SK-N-SH (cell line): Measurements from ENCODE around the gene UTP14C. TPM values are rescaled to one million over a fixed set of nuclear protein-coding genes. Genes with fewer than 3 reads are reported as not detected.

Experiments
- CTCF ChIA-PET: fragments of 300-600, 350-600 bp; formaldehyde crosslinking; extraction: SDS; loops from one replicate; lab custom pipeline; 2021; lab: Yijun Ruan, JAX
- POLR2A ChIA-PET: fragments of 350-600 bp; sonication (Branson Sonifier 250); formaldehyde crosslinking; extraction: SDS; loops from one replicate; lab custom pipeline; 2020; ENCODE audit warnings: antibody characterized with exemption, inconsistent platforms; lab: Yijun Ruan, JAX
- DNase-seq: peaks from one replicate; pipeline ENCODE4 v3.0.0; 2012
- H2AFZ ChIP-seq: fragments of 200-600 bp; sonication (generic); 2 replicates; pipeline ENCODE4 v1.8.1; 2016; ENCODE audit warnings: antibody characterized with exemption, mild to moderate bottlenecking, low read depth
- H3F3A ChIP-seq: fragments of 200-600 bp; sonication (generic); replicated peaks from 2 replicates; pipeline ENCODE3; 2016; ENCODE audit warnings: antibody characterized with exemption, mild to moderate bottlenecking; ENCODE audit not compliant: insufficient read depth
- H3K27ac ChIP-seq, 2 experiments: fragments of 200-500 bp in 1 of 2; fragments of 200-600 bp in 1 of 2; sonication (Bioruptor generic) in 1 of 2; sonication (generic), shearing (Covaris generic) in 1 of 2; 2 replicates each; pipeline versions ENCODE4 v1.5.1 to v1.6.1; 2014 to 2016; ENCODE audit warnings: low read depth in 2 of 2, inconsistent platforms in 1 of 2, low read length in 1 of 2, mild to moderate bottlenecking in 1 of 2, mixed read lengths in 1 of 2
- H3K27me3 ChIP-seq: fragments of 200-600 bp; sonication (generic), shearing (Covaris generic); 2 replicates; pipeline ENCODE4 v1.6.1; 2016; ENCODE audit warnings: mixed run types; ENCODE audit not compliant: insufficient read depth
- H3K36me3 ChIP-seq, 2 experiments: fragments of 200-500 bp in 1 of 2; fragments of 200-600 bp in 1 of 2; sonication (Bioruptor generic) in 1 of 2; sonication (generic) in 1 of 2; replicated peaks in 1 of 2; 2 replicates each; pipeline versions ENCODE3 to v1.5.1; 2014 to 2016; ENCODE audit warnings: low read length in 1 of 2, mild to moderate bottlenecking in 1 of 2; ENCODE audit not compliant: insufficient read depth in 2 of 2, control insufficient read depth in 1 of 2
- H3K4me1 ChIP-seq, 2 experiments: fragments of 200-500 bp in 1 of 2; fragments of 200-600 bp in 1 of 2; sonication (Bioruptor generic) in 1 of 2; sonication (generic), shearing (Covaris generic) in 1 of 2; 2 replicates each; pipeline versions ENCODE4 v1.5.1 to v1.6.1; 2014 to 2016; ENCODE audit warnings: low read depth in 1 of 2, low read length in 1 of 2, mixed run types in 1 of 2; ENCODE audit not compliant: insufficient read depth in 2 of 2, control insufficient read depth in 1 of 2
- H3K4me2 ChIP-seq: fragments of 200-600 bp; sonication (generic), shearing (Covaris generic); 2 replicates; pipeline ENCODE4 v1.6.1; 2017; ENCODE audit warnings: mixed run types
- H3K4me3 ChIP-seq, 2 experiments: fragments of 200-500 bp in 1 of 2; fragments of 200-600 bp in 1 of 2; sonication (Bioruptor generic) in 1 of 2; sonication (generic), shearing (Covaris generic) in 1 of 2; 2 replicates each; pipeline versions ENCODE4 v1.5.1 to v1.8.1; 2014 to 2016; ENCODE audit warnings: low read depth in 2 of 2, inconsistent platforms in 1 of 2, low read length in 1 of 2, mild to moderate bottlenecking in 1 of 2, mixed read lengths in 1 of 2, moderate library complexity in 1 of 2
- H3K79me2 ChIP-seq: fragments of 200-600 bp; sonication (generic); 2 replicates; pipeline ENCODE4 v1.8.1; 2017; ENCODE audit warnings: mild to moderate bottlenecking; ENCODE audit not compliant: insufficient read depth
- H3K9ac ChIP-seq: fragments of 200-600 bp; sonication (generic); 2 replicates; pipeline ENCODE4 v1.6.1; 2017; ENCODE audit warnings: mixed run types
- H3K9me2 ChIP-seq: fragments of 200-600 bp; sonication (generic); 2 replicates; pipeline ENCODE4 v1.6.1; 2017; ENCODE audit warnings: mixed run types
- H3K9me3 ChIP-seq: fragments of 200-600 bp; sonication (generic); 2 replicates; pipeline ENCODE4 v1.6.1; 2017; ENCODE audit warnings: mixed run types, mild to moderate bottlenecking, moderate library complexity
- H4K20me1 ChIP-seq: fragments of 200-600 bp; sonication (generic); 2 replicates; pipeline ENCODE4 v1.6.1; 2017; ENCODE audit warnings: mild to moderate bottlenecking, mixed run types; ENCODE audit not compliant: insufficient read depth
- CTCF ChIP-seq: fragments of 200-600 bp; sonication (generic); IDR thresholded peaks from 2 replicates; pipeline ENCODE4 v1.6.1; 2017; ENCODE audit warnings: antibody characterized with exemption, mild to moderate bottlenecking, moderate library complexity
- EZH2phosphoT487 ChIP-seq: fragments of 200-600 bp; sonication (generic); IDR thresholded peaks from 2 replicates; pipeline ENCODE4 v1.6.1; 2017; ENCODE audit warnings: low read depth, mixed run types, mild to moderate bottlenecking, antibody characterized with exemption, moderate library complexity, borderline replicate concordance
- FOXM1 ChIP-seq: IDR thresholded peaks from 2 replicates; pipeline ENCODE4 v1.4.0; 2012; ENCODE audit warnings: low read depth, mild to moderate bottlenecking
- GABPA ChIP-seq: IDR thresholded peaks from 2 replicates; pipeline ENCODE4 v1.4.0; 2012; ENCODE audit warnings: low read depth, mild to moderate bottlenecking
- JUND ChIP-seq: IDR thresholded peaks from 2 replicates; pipeline ENCODE4 v1.4.0; 2012
- RXRA ChIP-seq: IDR thresholded peaks from 2 replicates; pipeline ENCODE4 v1.4.0; 2012; ENCODE audit warnings: low read depth, mild to moderate bottlenecking, borderline replicate concordance
- TAF1 ChIP-seq: IDR thresholded peaks from 2 replicates; pipeline ENCODE4 v1.6.1; 2012; ENCODE audit warnings: low read depth, mild to moderate bottlenecking, low read length, moderate library complexity, borderline replicate concordance
- TCF12 ChIP-seq: IDR thresholded peaks from 2 replicates; pipeline ENCODE4 v1.4.0; 2012
- YY1 ChIP-seq: IDR thresholded peaks from 2 replicates; pipeline ENCODE4 v1.4.0; 2012; ENCODE audit warnings: low read depth, mild to moderate bottlenecking
- ZBTB33 ChIP-seq: IDR thresholded peaks from 2 replicates; pipeline ENCODE4 v1.4.0; 2012; ENCODE audit warnings: low read depth, borderline replicate concordance
- WGBS: methylation state at CpG from one replicate; pipeline ENCODE4 v1.1.6; 2017; ENCODE audit warnings: low lambda C conversion rate; 5-methylcytosine and 5-hydroxymethylcytosine counted together
- polyA plus RNA-seq, 3 experiments: library from polyadenylated mRNA; depleted of rRNA; stranded (reverse); fragments of >200 nt; gene quantifications; 2 replicates each; pipeline ENCODE4 v1.2.3, GENCODE V29; 2012
- TF ChIP-seq, protein P1 (sequence below): IDR thresholded peaks from 2 replicates; pipeline ENCODE4; 2012
- TF ChIP-seq, protein P2 (sequence below): fragments of 150-350 bp; IDR thresholded peaks from 2 replicates; pipeline ENCODE4 v1.6.1; 2017; ENCODE audit warnings: antibody characterized with exemption, low read length, low read depth, borderline replicate concordance
- TF ChIP-seq, protein P3 (sequence below): fragments of 150-350 bp; IDR thresholded peaks from 2 replicates; pipeline ENCODE4 v1.6.1; 2016; ENCODE audit warnings: mild to moderate bottlenecking, low read depth, low read length

The UTP14C gene
- polyA plus RNA-seq, 1 of the 3 experiments (the other 2 are of a cell fraction): 5.1 TPM

DNA sequence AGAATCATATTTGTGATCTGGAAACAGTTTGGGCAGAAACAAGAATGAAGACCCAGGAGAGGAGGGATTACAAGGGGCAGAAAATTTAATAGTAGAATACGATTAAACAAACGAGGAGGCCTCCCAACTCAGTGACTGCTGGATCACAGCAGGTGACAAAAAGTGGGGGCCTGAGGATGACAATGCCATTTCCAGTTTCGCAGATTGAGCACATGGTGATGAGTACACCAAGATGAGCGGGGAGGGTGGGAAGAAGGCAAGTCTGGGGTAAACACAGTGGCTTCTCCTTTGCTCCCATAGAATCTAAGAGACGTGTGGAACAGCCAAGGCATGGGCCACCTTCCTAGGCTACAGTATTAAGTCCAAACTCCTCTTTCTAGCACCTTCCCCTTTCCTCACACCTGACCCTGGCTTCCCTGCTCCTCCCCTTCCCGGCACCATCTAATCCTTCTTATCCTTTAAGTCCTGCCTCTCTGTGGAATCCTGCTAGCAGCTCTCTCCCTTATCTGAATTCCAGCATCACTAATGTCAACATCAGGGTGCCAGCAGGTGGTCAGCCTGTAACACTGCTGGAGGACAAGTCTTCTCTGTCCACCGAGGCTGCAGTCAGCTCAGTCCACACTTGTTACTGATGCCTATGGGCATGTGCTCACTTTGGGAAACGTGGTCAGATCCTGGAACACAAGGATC, 26.7 kb upstream of the UTP14C start:
- Histone ChIP-seq H4K20me1 (no peaks in the 10 kb centered on the region), H3K4me2 (no peak overlapping the region), H3K9ac (no peak overlapping the region), H3K4me1 (no peaks in the 10 kb centered on the region; a peak in 1 of 4 replicates), H3K9me3 (no peaks in the 10 kb centered on the region), H2AFZ (no peak overlapping the region), H3K4me3 (no peak overlapping the region), H3K9me2 (no peaks in the 10 kb centered on the region), H3F3A (no peaks in the 10 kb centered on the region), H3K36me3 (no peaks in the 10 kb centered on the region), H3K27me3 (no peaks in the 10 kb centered on the region), H3K79me2 (no peaks in the 10 kb centered on the region), H3K27ac (no peak overlapping the region)
- TF ChIP-seq JUND (no peak), CTCF (no peak), ZBTB33 (no peak), TAF1 (no peak), TCF12 (no peak), RXRA (no peak), FOXM1 (no peak), EZH2phosphoT487 (no peak), YY1 (no peak), GABPA (no peak)
- TF ChIP-seq, protein P1, sequence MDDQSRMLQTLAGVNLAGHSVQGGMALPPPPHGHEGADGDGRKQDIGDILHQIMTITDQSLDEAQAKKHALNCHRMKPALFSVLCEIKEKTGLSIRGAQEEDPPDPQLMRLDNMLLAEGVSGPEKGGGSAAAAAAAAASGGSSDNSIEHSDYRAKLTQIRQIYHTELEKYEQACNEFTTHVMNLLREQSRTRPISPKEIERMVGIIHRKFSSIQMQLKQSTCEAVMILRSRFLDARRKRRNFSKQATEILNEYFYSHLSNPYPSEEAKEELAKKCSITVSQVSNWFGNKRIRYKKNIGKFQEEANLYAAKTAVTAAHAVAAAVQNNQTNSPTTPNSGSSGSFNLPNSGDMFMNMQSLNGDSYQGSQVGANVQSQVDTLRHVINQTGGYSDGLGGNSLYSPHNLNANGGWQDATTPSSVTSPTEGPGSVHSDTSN: no peak
- TF ChIP-seq, protein P2, sequence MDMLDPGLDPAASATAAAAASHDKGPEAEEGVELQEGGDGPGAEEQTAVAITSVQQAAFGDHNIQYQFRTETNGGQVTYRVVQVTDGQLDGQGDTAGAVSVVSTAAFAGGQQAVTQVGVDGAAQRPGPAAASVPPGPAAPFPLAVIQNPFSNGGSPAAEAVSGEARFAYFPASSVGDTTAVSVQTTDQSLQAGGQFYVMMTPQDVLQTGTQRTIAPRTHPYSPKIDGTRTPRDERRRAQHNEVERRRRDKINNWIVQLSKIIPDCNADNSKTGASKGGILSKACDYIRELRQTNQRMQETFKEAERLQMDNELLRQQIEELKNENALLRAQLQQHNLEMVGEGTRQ: no peak
- TF ChIP-seq, protein P3, sequence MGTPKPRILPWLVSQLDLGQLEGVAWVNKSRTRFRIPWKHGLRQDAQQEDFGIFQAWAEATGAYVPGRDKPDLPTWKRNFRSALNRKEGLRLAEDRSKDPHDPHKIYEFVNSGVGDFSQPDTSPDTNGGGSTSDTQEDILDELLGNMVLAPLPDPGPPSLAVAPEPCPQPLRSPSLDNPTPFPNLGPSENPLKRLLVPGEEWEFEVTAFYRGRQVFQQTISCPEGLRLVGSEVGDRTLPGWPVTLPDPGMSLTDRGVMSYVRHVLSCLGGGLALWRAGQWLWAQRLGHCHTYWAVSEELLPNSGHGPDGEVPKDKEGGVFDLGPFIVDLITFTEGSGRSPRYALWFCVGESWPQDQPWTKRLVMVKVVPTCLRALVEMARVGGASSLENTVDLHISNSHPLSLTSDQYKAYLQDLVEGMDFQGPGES: no peak
- WGBS: 49% methylated on average over 8 of the region's 8 CpGs
- no peak for DNase-seq
- POLR2A ChIA-PET: no interaction called here
- CTCF ChIA-PET: interaction anchor here (3.8 kb wide), 1 partner anchor 130 kb away, joined by 35 read pairs; the partner anchor contains the start of gene NEK5
